Panc1 (cell line): ENCODE results near the gene PKNOX2. TPM values are rescaled to one million over a fixed set of nuclear protein-coding genes. Genes with fewer than 3 reads are reported as not detected.

Experiments
- ATAC-seq: fragments of 200-7000 bp; cut with Tn5 transposase; 2 replicates; pipeline ENCODE4 v1.9.1; 2020; ENCODE audit warnings: mild to moderate bottlenecking, moderate library complexity
- BruUV-seq: library from RNA; stranded (reverse); fragments of 400-500 nt; replicated peaks from 2 replicates; lab custom pipeline; 2021; lab: Mats Ljungman, UMichigan
- CTCF ChIA-PET: fragments of 300-600 bp; sonication (Branson Sonifier 250); formaldehyde crosslinking; loops from one replicate; lab custom pipeline; 2022; ENCODE audit warnings: antibody characterized with exemption; lab: Charles Lee
- POLR2A ChIA-PET: fragments of 300-600 bp; sonication (Branson Sonifier 250); formaldehyde crosslinking; loops from one replicate; lab custom pipeline; 2022; ENCODE audit warnings: antibody characterized with exemption; lab: Charles Lee
- DNase-seq: peaks from one replicate; pipeline ENCODE4 v3.0.0-alpha.2; 2010; ENCODE audit warnings: low read depth, low spot score
- H3K27ac ChIP-seq: 2 replicates; pipeline ENCODE4 v1.5.1; 2011; ENCODE audit warnings: mild to moderate bottlenecking, low read length, inconsistent platforms
- H3K27me3 ChIP-seq: fragments of 200-500 bp; sonication (Bioruptor generic); 2 replicates; pipeline ENCODE4 v1.6.0; 2014; ENCODE audit warnings: low read length, inconsistent platforms; ENCODE audit not compliant: control insufficient read depth, insufficient read depth
- H3K36me3 ChIP-seq: fragments of 200-500 bp; sonication (Bioruptor generic); 2 replicates; pipeline ENCODE4 v1.5.1; 2014; ENCODE audit warnings: inconsistent platforms, mild to moderate bottlenecking, low read length, moderate library complexity; ENCODE audit not compliant: control insufficient read depth, insufficient read depth
- H3K4me1 ChIP-seq: 2 replicates; pipeline ENCODE4 v1.5.1; 2011; ENCODE audit warnings: inconsistent platforms, mild to moderate bottlenecking, low read length, moderate library complexity; ENCODE audit not compliant: control insufficient read depth, insufficient read depth
- H3K4me3 ChIP-seq, 2 experiments: 2 replicates each; pipeline ENCODE4 v1.5.1; 2011 to 2012; ENCODE audit warnings: low read depth in 2 of 2, low read length in 2 of 2, mild to moderate bottlenecking in 2 of 2, inconsistent platforms in 1 of 2, moderate library complexity in 1 of 2
- H3K9me3 ChIP-seq: fragments of 200-500 bp; sonication (Bioruptor generic); 2 replicates; pipeline ENCODE4 v1.5.1; 2014; ENCODE audit warnings: low read depth, mild to moderate bottlenecking, inconsistent platforms, low read length, moderate library complexity; ENCODE audit not compliant: control insufficient read depth, insufficient read depth
- CTCF ChIP-seq: fragments of 450-650 bp; IDR thresholded peaks from 2 replicates; pipeline ENCODE4 v1.5.1; 2017; ENCODE audit warnings: mild to moderate bottlenecking
- POLR2AphosphoS5 ChIP-seq: IDR thresholded peaks from 2 replicates; pipeline ENCODE4 v1.6.1; 2012; ENCODE audit warnings: mild to moderate bottlenecking, low read depth, low read length, moderate library complexity
- REST ChIP-seq, 2 experiments: IDR thresholded peaks; 2 replicates each; pipeline ENCODE4 v1.6.1; 2011 to 2012; ENCODE audit warnings: low read depth in 2 of 2, control low read depth in 1 of 2, low read length in 1 of 2, mild to moderate bottlenecking in 1 of 2, moderate library complexity in 1 of 2; ENCODE audit not compliant: insufficient read depth in 1 of 2
- SIN3A ChIP-seq: IDR thresholded peaks from 2 replicates; pipeline ENCODE4 v1.6.1; 2012; ENCODE audit warnings: low read depth, mild to moderate bottlenecking, low read length, moderate library complexity, borderline replicate concordance; ENCODE audit not compliant: insufficient read depth
- TCF7L2 ChIP-seq: IDR thresholded peaks from 2 replicates; pipeline ENCODE4 v1.6.1; 2011; ENCODE audit warnings: mild to moderate bottlenecking, low read depth, low read length, inconsistent platforms
- in situ Hi-C: cut with HindIII; loops from 2 replicates; pipeline ENCODE4 v1.10.0; 2016; ENCODE audit warnings: low sequenced_read_pairs, low pct_unique_long_range_greater_than_20kb
- intact Hi-C: fragments of 100-400 bp; cut with micrococcal nuclease; formaldehyde crosslinking; loops from one replicate; pipeline ENCODE4 v1.10.0; 2022; ENCODE audit not compliant: unreplicated experiment
- total RNA-seq: library from RNA; stranded (reverse); gene quantifications from one replicate; pipeline ENCODE4 v1.2.1, GENCODE V29; 2021; ENCODE audit not compliant: unreplicated experiment

The PKNOX2 gene
- total RNA-seq, 1 experiment from 2014 or later = not detected

- in situ Hi-C loops (no loop called here), intact Hi-C loops (no loop called here)
- no peak overlapping the region for H3K4me3 ChIP-seq
- TF ChIP-seq TCF7L2 (no peak), SIN3A (no peak), POLR2AphosphoS5 (no peak), REST (IDR thresholded peaks at IDR 0.05; ENCODE audit: insufficient read depth in 1 of 2, low read depth in 2 of 2, low read length in 1 of 2) (no peak)
- CTCF ChIA-PET = interaction anchor here (0.8 kb wide), 1 partner anchor 89 kb away, joined by 3 read pairs; no protein-coding TSS in a partner anchor
- POLR2A ChIA-PET = no interaction called here
- H3K9me3 ChIP-seq = no peaks in the 10 kb centered on the region
- ATAC-seq (no peak), DNase-seq (no peak)
- H3K27me3 ChIP-seq = peaks cover 4% of the 10 kb centered on the region; the same call in 1 of the 2 replicates
- no peaks in the 10 kb centered on the region for H3K36me3 ChIP-seq
- no TSS peak for BruUV-seq
- no peak overlapping the region for H3K27ac ChIP-seq
- no peaks in the 10 kb centered on the region for H3K4me1 ChIP-seq
Measured at GRCh38 chr11:125256541-125257189, 92.1 kb downstream of the PKNOX2 start.

GRCh38 chr11:125257190-125257579 lies 92.6 kb downstream of the PKNOX2 start:
- intact Hi-C loops (no loop called here), in situ Hi-C loops (no loop called here)
- ChIA-PET CTCF (interaction anchor here (0.8 kb wide), 1 partner anchor 89 kb away, joined by 3 read pairs; no protein-coding TSS in a partner anchor), POLR2A (no interaction called here)
- no peaks in the 10 kb centered on the region for H3K36me3 ChIP-seq
- H3K27me3 ChIP-seq = peaks cover 4% of the 10 kb centered on the region; the same call in 1 of the 2 replicates
- 0 out of 2 replicates have a peak, but pooled peaks have one; percentile 59 for ATAC-seq
- no TSS peak for BruUV-seq
- no peak overlapping the region for H3K4me3 ChIP-seq
- H3K27ac ChIP-seq = no peak overlapping the region
- no peaks in the 10 kb centered on the region for H3K9me3 ChIP-seq
- DNase-seq = no peak
- H3K4me1 ChIP-seq = no peaks in the 10 kb centered on the region
- no peak for TF ChIP-seq SIN3A
- no peak for TF ChIP-seq TCF7L2
- no peak for TF ChIP-seq REST (IDR thresholded peaks at IDR 0.05; ENCODE audit: insufficient read depth in 1 of 2, low read depth in 2 of 2, low read length in 1 of 2)
- no peak for TF ChIP-seq POLR2AphosphoS5
- TF ChIP-seq CTCF = no peak
